ENCODE data around the gene SYNPO2.

The SYNPO2 gene

GRCh38 chr4:118935819-118936218 lies 47.2 kb downstream of the SYNPO2 start:
- no peak for DNase-seq

- no peak for DNase-seq
Observed at GRCh38 chr4:118936406-118936805, 47.8 kb downstream of the SYNPO2 start.

GRCh38 chr4:118939169-118939783 lies 50.6 kb downstream of the SYNPO2 start:
- no peak for DNase-seq

GRCh38 chr4:118941149-118941548 lies 52.5 kb downstream of the SYNPO2 start:
- no peak for DNase-seq

- DNase-seq = peak; percentile 40
Observed at GRCh38 chr4:118941799-118942198, 53.1 kb downstream of the SYNPO2 start.

- peak; percentile 60 for DNase-seq
Observed at GRCh38 chr4:118942465-118942864, 53.8 kb downstream of the SYNPO2 start.

GRCh38 chr4:118947095-118947494 lies 58.4 kb downstream of the SYNPO2 start:
- no peak for DNase-seq

GRCh38 chr4:118948545-118949144 lies 60.0 kb downstream of the SYNPO2 start:
- DNase-seq = no peak

GRCh38 chr4:118950224-118950623 lies 61.6 kb downstream of the SYNPO2 start:
- no peak for DNase-seq

- DNase-seq = no peak
Observed at GRCh38 chr4:118950929-118951570, 62.4 kb downstream of the SYNPO2 start.

GRCh38 chr4:118953276-118953675 lies 64.6 kb downstream of the SYNPO2 start:
- DNase-seq = no peak

- peak; percentile 5 for DNase-seq
Observed at GRCh38 chr4:118954246-118954645, 65.6 kb downstream of the SYNPO2 start.

GRCh38 chr4:118955515-118955914 lies 66.9 kb downstream of the SYNPO2 start:
- DNase-seq = no peak

GRCh38 chr4:118957722-118958445 lies 69.2 kb downstream of the SYNPO2 start:
- DNase-seq = no peak

- no peak for DNase-seq
Observed at GRCh38 chr4:118962540-118962939, 73.9 kb downstream of the SYNPO2 start.

- DNase-seq = no peak
Observed at GRCh38 chr4:118964891-118965411, 76.3 kb downstream of the SYNPO2 start.

GRCh38 chr4:118967393-118967792 lies 78.7 kb downstream of the SYNPO2 start:
- no peak for DNase-seq

- DNase-seq = no peak
Observed at GRCh38 chr4:118968005-118968404, 79.4 kb downstream of the SYNPO2 start.

GRCh38 chr4:118968813-118969212 lies 80.2 kb downstream of the SYNPO2 start:
- no peak for DNase-seq

GRCh38 chr4:118969359-118969758 lies 80.7 kb downstream of the SYNPO2 start:
- peak; percentile 11 for DNase-seq

GRCh38 chr4:118972167-118972566 lies 83.5 kb downstream of the SYNPO2 start:
- DNase-seq = no peak

- no peak for DNase-seq
Observed at GRCh38 chr4:118973295-118973694, 84.6 kb downstream of the SYNPO2 start.

GRCh38 chr4:118974758-118975157 lies 86.1 kb downstream of the SYNPO2 start:
- DNase-seq = no peak
